Upper lobe of left lung (tissue), 6 donors: ENCODE measurements around the gene MUC13. TPM values are rescaled to one million over a fixed set of nuclear protein-coding genes. Genes with fewer than 3 reads are reported as not detected.

ENCODE experiments used
- ATAC-seq, 2 donors: fragments of 200-7000 bp; cut with Tn5 transposase; one replicate each; pipeline ENCODE4 v1.9.1; 2022; ENCODE audit warnings: mild to moderate bottlenecking in 2 of 2, moderate library complexity in 2 of 2; ENCODE audit not compliant: low FRiP score in 2 of 2
- DNase-seq, 2 donors: peaks; one replicate each; pipeline ENCODE4 v3.0.0-alpha.2; 2019 to 2020
- H3K27ac ChIP-seq, 4 donors: fragments of 200-600 bp; sonication (generic); one replicate each; pipeline ENCODE4 v1.5.1; 2016 to 2019
- H3K27me3 ChIP-seq, 4 donors: fragments of 200-600 bp; sonication (generic); one replicate each; pipeline ENCODE4 v1.5.1; 2017 to 2019
- H3K36me3 ChIP-seq, 4 donors: fragments of 200-600 bp; sonication (generic); one replicate each; pipeline ENCODE4 v1.5.1; 2016 to 2019
- H3K4me1 ChIP-seq, 4 donors: fragments of 200-600 bp; sonication (generic); one replicate each; pipeline ENCODE4 v1.5.1; 2018 to 2019
- H3K4me3 ChIP-seq, 4 donors: fragments of 200-600 bp; sonication (generic); one replicate each; pipeline ENCODE4 v1.5.1; 2017 to 2019; ENCODE audit warnings: mild to moderate bottlenecking in 2 of 4, moderate library complexity in 1 of 4
- H3K9me3 ChIP-seq, 4 donors: fragments of 200-600 bp; sonication (generic); one replicate each; pipeline ENCODE4 v1.5.1; 2018 to 2019
- EP300 ChIP-seq, 4 donors: sonication (generic); formaldehyde crosslinking; IDR thresholded peaks; one replicate each; pipeline ENCODE4 v1.5.1; 2017; ENCODE audit warnings: antibody characterized with exemption in 4 of 4, control low read depth in 2 of 4
- POLR2A ChIP-seq, 4 donors: fragments of 450-650 bp; IDR thresholded peaks; one replicate each; pipeline ENCODE4 v1.5.1; 2016 to 2017; ENCODE audit warnings: antibody characterized with exemption in 4 of 4, mild to moderate bottlenecking in 2 of 4
- POLR2AphosphoS5 ChIP-seq, 2 donors: sonication (generic); formaldehyde crosslinking; IDR thresholded peaks; one replicate each; pipeline ENCODE4 v1.5.1; 2017; ENCODE audit warnings: antibody characterized with exemption in 2 of 2
- WGBS, 2 donors: methylation state at CpG; one replicate each; pipeline ENCODE4 v1.1.5; 2017 to 2018; 5-methylcytosine and 5-hydroxymethylcytosine counted together
- total RNA-seq, 6 donors: library from RNA; depleted of rRNA in 4 of 6; stranded (reverse); fragments of >200 nt in 4 of 6; gene quantifications; one replicate each; pipeline versions ENCODE4 v1.1.0 to v1.2.1, GENCODE V29; 2016 to 2021
- TF ChIP-seq, protein P1 (sequence below), 6 experiments: fragments of 450-650 bp in 4 of 6; fragments of 200-600 bp in 2 of 6; sonication (generic) in 2 of 6; IDR thresholded peaks; one replicate each; pipeline ENCODE4 v1.5.1; 2016 to 2019; ENCODE audit warnings: antibody characterized with exemption in 6 of 6
- donor health status: DM: no; HTN: no; CAD: no; lungs with moderate emphysema.
- donor health status: DM: no; HTN: yes; CAD: no; lungs with severe emphysema.

The MUC13 gene
- total RNA-seq, 6 donors from 2014 or later: 0.15 to 3.6 (median 0.24) TPM; not detected in 2

DNA sequence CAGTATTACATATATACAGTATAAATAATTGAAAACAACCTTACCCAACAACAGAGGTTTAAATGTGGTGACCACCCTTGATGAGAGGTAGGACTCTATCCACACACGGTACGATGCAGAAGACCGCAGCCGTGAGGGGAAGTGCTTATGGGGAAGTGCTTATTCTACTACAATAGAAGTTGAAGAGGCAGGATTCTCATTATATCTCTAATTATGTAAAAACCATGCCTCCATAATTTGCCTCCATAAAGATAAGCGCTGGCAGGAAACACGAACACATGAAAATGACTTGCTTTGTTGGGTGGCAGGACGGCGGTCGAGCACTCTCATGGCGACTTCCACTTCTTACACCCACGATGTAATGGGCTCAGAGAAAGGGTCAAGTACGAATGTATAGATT is 7.2 kb upstream of the MUC13 start:
- no peak overlapping the region for H3K27ac ChIP-seq
- 62 to 73% methylated on average over 12 of the region's 12 CpGs for WGBS, 2 donors
- no peaks in the 10 kb centered on the region for H3K36me3 ChIP-seq
- no peak overlapping the region for H3K4me3 ChIP-seq
- DNase-seq (no peak), ATAC-seq (no peak)
- no peaks in the 10 kb centered on the region for H3K4me1 ChIP-seq
- no peak for TF ChIP-seq POLR2AphosphoS5 (IDR thresholded peaks at IDR 0.05)
- no peak for TF ChIP-seq EP300 (IDR thresholded peaks at IDR 0.05)
- TF ChIP-seq, protein P1, sequence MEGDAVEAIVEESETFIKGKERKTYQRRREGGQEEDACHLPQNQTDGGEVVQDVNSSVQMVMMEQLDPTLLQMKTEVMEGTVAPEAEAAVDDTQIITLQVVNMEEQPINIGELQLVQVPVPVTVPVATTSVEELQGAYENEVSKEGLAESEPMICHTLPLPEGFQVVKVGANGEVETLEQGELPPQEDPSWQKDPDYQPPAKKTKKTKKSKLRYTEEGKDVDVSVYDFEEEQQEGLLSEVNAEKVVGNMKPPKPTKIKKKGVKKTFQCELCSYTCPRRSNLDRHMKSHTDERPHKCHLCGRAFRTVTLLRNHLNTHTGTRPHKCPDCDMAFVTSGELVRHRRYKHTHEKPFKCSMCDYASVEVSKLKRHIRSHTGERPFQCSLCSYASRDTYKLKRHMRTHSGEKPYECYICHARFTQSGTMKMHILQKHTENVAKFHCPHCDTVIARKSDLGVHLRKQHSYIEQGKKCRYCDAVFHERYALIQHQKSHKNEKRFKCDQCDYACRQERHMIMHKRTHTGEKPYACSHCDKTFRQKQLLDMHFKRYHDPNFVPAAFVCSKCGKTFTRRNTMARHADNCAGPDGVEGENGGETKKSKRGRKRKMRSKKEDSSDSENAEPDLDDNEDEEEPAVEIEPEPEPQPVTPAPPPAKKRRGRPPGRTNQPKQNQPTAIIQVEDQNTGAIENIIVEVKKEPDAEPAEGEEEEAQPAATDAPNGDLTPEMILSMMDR (IDR thresholded peaks at IDR 0.05): no peak
- no peak for TF ChIP-seq POLR2A (IDR thresholded peaks at IDR 0.05)
- H3K27me3 ChIP-seq: no peaks in the 10 kb centered on the region
- no peaks in the 10 kb centered on the region for H3K9me3 ChIP-seq

GRCh38 chr3:124939661-124940060 is 5.1 kb upstream of the MUC13 start:
- H3K4me3 ChIP-seq: no peak overlapping the region
- no peaks in the 10 kb centered on the region for H3K9me3 ChIP-seq
- ATAC-seq (no peak), DNase-seq (no peak)
- no peak for TF ChIP-seq POLR2A (IDR thresholded peaks at IDR 0.05)
- no peak for TF ChIP-seq POLR2AphosphoS5 (IDR thresholded peaks at IDR 0.05)
- TF ChIP-seq EP300 (IDR thresholded peaks at IDR 0.05): no peak
- TF ChIP-seq, protein P1 (IDR thresholded peaks at IDR 0.05): no peak
- H3K4me1 ChIP-seq: no peaks in the 10 kb centered on the region
- H3K36me3 ChIP-seq: no peaks in the 10 kb centered on the region
- 85 to 87% methylated on average over 4 of the region's 4 CpGs for WGBS, 2 donors
- no peaks in the 10 kb centered on the region for H3K27me3 ChIP-seq
- no peak overlapping the region for H3K27ac ChIP-seq

DNA sequence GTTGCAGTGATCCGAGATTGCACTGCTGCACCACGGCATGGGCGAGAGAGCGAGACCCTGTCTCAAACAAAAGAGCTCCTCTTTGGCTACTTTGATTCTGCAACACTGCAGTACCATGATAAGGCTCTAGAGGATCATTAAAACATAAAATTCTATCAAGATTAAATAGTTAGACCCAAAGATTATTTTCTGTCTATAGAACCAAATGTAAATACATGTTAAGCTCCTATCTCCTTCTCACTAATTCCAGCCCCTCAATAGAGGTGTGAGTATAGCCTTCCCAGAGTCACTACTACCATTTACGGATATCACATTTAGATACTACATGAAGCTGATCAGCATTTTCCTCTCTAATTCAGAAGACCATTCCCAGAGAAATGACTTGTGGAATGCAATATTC is 4.3 kb upstream of the MUC13 start:
- H3K9me3 ChIP-seq: no peaks in the 10 kb centered on the region
- H3K27ac ChIP-seq: no peak overlapping the region
- no peak overlapping the region for H3K4me3 ChIP-seq
- H3K4me1 ChIP-seq: no peaks in the 10 kb centered on the region
- DNase-seq (no peak), ATAC-seq (no peak)
- WGBS, 2 donors: 97 to 99% methylated on average over 5 of the region's 5 CpGs
- TF ChIP-seq, protein P1 (IDR thresholded peaks at IDR 0.05): no peak
- TF ChIP-seq POLR2AphosphoS5 (IDR thresholded peaks at IDR 0.05): no peak
- no peaks in the 10 kb centered on the region for H3K36me3 ChIP-seq
- no peaks in the 10 kb centered on the region for H3K27me3 ChIP-seq

DNA sequence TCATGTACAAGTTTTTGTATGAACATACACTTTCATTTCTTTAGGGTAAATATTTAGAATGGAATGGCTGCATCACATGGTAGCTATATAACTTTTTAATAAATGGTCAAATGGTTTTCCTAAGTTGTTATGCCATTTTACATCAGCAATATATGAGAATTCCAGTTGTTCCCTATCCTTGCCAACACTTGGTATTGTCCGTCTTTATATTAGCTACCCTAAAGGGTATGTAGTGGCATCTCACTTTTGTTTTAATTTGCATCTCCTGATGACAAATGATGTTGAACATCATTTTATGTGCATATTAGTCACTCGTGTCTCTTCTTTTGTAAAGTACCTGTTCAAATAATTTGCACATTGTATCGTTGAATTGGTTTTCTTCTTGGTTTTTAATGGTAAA is 2.5 kb upstream of the MUC13 start:
- no peak overlapping the region for H3K4me3 ChIP-seq
- H3K4me1 ChIP-seq: no peaks in the 10 kb centered on the region
- no peaks in the 10 kb centered on the region for H3K36me3 ChIP-seq
- ATAC-seq: no peak
- DNase-seq: no peak
- no peaks in the 10 kb centered on the region for H3K27me3 ChIP-seq
- H3K9me3 ChIP-seq: no peaks in the 10 kb centered on the region
- H3K27ac ChIP-seq: no peak overlapping the region
- WGBS, 2 donors: 95% methylated on average over 3 of the region's 3 CpGs
- TF ChIP-seq POLR2A (IDR thresholded peaks at IDR 0.05) (no peak), POLR2AphosphoS5 (IDR thresholded peaks at IDR 0.05) (no peak), EP300 (IDR thresholded peaks at IDR 0.05) (no peak)
- TF ChIP-seq, protein P1 (IDR thresholded peaks at IDR 0.05): no peak

- Histone ChIP-seq H3K27me3 (no peaks in the 10 kb centered on the region), H3K27ac (no peak overlapping the region), H3K9me3 (no peaks in the 10 kb centered on the region), H3K4me3 (no peak overlapping the region), H3K36me3 (no peaks in the 10 kb centered on the region), H3K4me1 (no peaks in the 10 kb centered on the region)
- 74 to 80% methylated on average over 5 of the region's 5 CpGs for WGBS, 2 donors
- DNase-seq: no peak
- no peak for ATAC-seq
- TF ChIP-seq POLR2AphosphoS5 (IDR thresholded peaks at IDR 0.05) (no peak), POLR2A (IDR thresholded peaks at IDR 0.05) (no peak), EP300 (IDR thresholded peaks at IDR 0.05) (no peak)
- TF ChIP-seq, protein P1 (IDR thresholded peaks at IDR 0.05): no peak
Observed at GRCh38 chr3:124935794-124936542, 1.4 kb upstream of the MUC13 start.
